Stimulated activated CD4-positive, alpha-beta T cell treated with anti-CD3 and anti-CD28 coated beads, TNF-alpha, amount 100 ng/mL, for 24 hours (primary cell): ENCODE measurements around the gene RERE.
"Not testable (repeated sequence)": the region's sequence is repeated elsewhere in the genome, so short reads cannot be mapped to it uniquely, and the experiment has no call there.

Experiments
- DNase-seq, 3 experiments: peaks; one replicate each; pipeline ENCODE4 v3.0.0-alpha.2; 2020; ENCODE audit warnings: low read depth in 3 of 3

Gene RERE

DNA sequence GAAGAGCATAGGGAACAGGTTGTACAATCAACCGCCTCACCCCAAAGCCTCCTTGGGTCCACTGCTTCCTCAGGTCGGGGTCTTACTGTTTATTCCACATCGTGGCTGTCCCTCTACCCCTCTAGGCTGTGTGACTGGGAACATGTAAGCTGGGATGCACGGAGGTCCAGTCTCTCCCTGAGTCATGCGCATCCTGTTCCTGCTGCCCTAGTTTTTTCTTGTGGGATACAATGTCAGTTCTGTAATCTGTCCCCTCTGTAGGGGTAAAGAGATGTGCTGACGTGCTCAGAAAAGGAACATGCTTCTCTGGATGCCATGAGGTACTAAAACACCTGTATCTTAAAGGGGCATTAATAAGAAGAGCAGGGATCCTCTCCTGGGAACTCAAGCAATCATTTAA, 433.4 kb downstream of the RERE start:
- no peak for DNase-seq

DNA sequence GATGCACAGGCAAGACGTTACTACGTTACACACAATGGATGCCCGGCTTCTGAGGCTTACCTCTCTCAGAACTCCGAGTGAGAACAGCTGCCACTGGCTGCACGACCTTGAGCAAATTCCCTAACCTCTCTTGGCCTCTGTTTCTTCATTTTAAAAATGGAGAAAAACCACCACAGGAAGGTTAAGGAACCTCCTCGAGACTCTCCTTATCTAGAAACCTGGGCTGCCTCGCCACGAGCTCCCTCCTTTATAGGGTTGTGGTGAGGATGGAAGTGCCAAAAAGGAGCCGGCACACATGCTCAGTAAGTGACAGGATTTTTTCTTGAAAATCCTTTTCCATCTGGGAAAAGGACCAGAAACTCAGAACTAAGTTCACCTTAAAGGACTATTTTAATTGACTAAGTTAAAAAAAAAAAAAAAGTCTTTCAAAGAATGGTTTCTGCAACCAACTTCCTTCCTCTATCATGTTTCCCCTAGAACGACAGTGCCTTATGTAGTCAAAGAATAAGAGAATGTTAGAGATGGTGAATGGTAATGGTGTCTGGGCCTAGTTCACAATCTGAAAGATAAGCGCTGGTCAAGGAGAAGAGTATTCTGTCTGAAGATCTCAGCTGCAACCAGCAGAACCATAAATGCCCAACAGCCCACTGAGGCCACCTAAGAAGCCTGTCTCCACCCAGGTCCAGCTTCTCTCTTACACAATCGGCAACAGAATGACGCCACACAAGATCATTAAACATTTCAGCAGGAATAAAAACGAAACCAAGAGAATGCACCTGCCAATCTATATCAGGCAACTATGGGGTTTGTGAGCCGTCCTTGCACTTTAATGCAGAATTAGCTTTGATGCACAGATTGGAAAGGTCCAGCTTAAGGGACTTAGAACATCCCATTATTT, 434.6 kb downstream of the RERE start:
- DNase-seq, result no peak

DNA sequence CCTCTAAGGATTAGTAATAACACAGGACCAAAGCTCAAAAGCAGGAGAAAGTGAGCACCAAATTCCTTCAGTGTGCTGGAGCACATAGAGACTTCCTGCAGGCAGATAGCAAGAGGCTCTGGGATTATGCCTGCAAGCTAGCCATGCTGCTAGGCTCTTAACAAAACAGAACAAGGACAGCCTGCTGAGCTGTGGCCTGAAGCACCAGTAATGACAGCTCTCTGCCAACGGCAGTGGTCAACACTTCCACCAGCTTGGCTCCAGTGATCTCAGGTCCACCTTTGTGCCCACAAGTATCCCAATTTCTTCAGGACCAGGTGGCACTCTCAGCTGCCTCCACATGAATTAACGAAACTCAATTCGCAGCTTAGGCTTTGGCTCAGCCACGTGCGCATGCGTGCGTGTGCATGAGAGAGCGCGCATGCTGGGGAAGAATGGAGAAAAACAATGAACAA, 435.4 kb downstream of the RERE start:
- no peak for DNase-seq

DNA sequence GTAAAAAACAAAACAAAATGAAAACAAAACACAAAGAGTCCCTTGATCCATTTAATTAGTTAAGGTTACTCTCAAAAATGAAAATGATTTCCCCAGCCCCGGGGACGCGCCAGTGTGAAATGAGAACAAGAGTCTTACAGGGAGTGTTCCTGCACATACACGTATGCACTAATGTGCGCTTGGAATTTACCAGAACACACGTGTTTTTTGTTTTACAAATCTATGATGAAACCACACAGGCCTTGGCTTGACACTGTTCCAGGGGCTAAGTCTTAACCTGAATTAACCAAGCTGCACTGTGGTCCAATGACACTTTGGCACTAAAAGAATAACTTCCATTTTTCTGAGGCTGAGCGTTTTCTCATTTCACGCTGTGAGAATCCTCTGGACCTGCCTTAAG, 435.8 kb downstream of the RERE start:
- no peak for DNase-seq

DNA sequence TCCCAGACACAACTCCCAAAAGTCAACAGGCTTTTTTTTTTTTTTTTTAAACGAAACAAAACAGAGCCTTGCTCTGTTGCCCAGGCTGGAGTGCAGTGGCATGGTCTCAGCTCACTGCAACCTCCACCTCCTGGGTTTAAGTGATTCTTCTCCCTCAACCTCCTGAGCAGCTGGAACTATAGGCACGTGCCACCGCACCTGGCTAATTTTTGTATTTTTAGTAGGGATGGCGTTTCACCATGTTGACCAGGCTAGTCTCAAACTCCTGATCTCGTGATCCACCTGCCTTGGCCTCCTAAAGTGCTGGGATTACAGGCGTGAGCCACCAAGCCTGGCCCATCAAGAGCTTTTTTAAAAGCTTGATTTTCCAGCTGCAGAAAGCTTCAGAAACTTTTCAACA, 437.1 kb downstream of the RERE start:
- not testable (repeated sequence) for DNase-seq

DNA sequence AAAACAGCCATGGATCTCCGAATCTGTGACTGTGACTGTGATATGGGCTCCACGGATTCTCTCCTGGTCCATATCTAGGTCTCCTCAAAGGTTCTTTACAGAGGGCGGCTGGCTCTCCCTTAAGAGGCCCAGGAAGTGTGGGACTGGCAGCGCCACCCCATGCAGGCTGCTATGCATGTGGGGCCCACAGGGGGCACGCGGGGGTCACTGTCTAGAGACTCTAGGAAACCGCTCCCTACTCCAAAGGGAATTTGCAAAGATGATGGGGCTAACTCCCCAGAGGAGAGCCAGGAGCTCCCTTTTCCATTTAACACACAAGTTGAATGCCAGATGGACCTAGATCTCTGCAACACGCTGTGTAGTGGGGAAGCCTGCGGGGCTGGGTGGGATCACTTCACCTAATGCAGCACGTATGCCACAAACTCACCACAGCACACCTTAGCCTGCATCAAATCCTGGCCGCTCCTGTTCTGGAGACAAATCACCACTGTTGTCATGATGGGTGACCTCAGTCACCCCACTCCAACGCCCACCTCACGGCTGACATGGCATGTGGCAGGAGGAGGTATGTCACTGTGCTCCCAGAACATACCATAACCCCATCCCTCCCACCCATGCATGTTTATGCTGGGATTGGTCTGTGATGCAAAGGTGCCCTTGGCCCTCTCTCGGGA, 437.8 kb downstream of the RERE start:
- no peak for DNase-seq

DNA sequence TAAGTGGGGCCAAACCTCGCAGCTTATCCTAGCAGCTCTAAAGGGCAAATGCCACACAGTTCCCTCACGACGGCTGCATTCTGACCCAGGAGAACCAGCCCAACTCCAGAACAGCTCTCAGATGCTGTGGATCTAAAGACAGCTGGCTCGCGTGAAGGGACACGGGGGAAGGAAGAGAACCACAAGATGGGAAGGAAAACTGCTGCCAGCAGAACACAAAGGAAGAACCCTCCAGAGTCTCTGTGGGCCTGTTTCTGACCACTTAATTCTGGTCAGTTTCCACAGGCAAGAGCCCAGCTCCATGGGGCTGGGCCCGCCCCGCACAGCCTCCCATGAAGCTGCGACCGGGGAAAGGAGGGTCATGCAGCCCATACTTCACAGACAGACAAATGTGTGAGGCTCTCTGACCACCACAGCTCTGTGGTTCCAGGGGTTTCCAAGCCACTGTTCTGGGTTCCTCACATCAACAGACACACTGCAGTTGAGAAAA, 438.4 kb downstream of the RERE start:
- DNase-seq, result no peak

DNA sequence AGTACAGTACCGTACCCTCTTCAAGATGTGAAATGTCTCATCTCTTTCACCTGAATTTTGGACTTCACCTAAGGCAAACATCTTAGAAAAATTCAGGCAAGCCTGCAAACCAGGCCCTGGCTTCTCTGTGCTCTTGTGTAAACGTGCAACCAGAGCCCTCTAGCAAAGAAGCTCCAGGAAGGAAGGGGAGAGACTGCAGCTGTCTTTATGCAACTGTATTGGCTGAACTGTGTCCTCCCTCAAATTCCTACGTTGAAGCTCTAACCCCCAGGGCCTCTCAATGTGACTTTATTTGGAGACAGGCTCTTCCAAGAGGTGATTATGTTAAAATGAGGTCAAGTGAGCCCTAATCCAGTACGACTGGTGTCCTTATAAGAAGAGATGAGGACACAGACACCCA, 439.3 kb downstream of the RERE start:
- DNase-seq, result no peak

DNA sequence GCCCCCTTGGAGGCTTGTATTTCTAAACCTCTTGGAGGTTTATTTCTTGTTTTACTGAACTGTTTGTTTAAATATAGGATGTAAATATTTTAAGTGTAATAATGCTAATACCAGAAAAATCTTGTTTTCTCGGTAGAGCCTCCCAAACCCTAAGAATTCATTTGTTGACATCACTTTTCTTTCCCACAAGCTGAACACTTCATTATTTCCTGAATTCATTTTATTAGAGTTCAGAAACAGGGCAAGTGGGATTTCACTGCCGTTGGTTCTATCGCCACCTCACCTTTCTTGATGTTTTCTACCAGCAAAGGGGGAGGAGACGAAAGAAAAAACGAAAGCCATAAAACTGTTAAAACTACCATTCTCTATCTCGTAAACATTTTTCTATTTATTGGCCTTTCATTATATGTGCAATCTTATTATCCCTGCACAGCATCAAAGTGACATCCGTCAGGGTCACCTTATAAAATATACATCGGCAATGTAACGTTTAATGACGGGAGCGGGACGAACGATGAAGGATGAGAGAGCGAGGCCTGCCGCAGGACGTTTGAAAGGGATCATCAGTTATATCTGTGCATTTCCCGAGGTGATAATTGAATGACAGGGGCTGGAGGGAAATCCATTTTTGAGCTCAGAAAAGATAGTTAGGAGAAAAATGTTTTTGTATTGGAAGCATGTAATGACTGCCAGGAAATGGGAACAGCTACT, 440.0 kb downstream of the RERE start:
- no peak for DNase-seq

DNA sequence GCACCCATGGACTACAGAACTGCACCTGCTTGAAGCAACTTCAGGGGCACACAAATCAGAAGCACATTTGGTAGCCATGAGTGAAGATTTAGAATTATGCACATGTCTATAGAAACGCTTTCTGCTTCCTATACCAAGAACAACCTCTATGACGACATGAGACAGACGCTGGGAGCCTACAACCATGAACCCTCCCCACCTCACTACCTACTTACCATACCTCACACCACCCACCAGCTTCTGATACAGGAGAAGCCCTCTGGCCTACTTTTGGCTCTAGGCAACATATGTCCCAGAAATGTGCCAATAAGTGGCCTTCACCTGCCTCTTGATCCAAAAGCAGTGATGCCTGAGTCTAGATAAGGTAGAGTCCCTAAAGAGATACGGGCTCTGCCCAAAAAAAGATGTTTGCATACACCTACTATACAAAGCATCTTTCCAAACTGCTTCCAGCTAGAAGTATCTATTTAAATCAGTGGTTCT, 441.0 kb downstream of the RERE start:
- DNase-seq, result no peak

DNA sequence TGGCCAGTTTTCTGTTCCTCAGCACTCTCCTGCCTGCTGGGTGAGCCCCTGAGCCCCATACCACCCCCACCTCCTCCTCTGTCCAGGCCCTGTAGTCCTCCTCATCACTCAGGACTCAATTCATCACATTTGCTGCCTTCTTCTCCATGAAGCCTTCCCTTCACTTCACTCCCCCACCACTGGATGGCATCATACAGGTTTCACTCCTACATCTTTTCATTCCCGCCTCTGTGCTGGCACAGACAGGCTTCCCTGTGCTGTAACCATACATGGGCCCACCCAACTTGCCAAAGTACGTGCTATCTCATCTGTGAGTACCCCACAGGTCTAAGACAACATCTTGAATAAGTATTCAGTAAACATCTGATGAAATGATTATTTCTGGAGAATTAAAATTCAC, 442.6 kb downstream of the RERE start:
- DNase-seq, result no peak

DNA sequence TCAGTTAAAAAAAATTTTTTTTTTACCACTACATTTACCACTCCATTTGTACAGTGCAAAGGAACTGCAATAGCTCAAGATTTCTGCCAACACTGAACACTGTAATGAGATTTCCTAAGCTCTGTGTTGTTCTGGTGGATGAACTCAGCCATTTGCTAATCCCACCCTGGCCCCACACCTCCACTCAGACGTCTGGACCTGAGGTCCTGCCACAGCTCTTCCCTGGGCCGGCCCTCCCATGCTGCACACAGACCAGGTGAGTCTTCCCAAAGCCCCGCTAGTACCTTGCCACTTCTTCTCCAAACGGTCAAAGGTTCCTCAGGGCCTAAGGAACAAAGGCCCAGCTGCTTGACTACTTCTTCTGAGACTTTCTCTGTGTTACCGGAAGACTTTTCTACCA, 443.1 kb downstream of the RERE start:
- no peak for DNase-seq

DNA sequence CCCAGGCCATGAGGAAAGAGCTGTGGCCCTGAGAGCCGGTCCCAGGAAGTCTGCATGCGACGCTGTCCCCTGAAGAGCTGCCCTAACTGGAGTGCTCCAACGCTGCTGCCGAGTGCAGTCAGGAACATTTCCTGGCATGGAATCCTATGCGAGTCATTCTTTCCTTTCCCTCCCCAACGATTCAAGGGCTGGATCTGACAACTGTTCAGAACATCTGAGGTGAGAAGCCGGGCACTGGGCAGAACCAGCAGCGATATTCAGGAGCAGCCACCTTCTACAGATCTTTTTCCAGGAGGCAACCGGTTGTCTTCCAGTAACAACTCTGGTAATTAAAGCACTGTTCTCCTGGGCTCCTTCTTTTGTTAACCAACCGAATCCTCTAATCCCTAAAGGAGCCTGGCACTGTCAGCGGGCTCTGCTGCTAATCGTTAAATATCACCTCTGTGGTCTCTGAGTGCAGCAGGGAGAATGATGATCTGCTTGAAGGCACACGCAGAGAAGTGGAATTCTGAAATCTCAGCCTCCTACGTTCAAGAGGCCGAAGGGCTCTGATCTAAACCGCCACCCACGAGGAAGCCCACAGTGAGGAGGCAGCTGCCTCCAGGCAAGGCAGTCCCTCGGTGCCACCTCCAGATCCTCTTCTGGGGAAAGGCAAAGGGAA, 443.7 kb downstream of the RERE start:
- no peak for DNase-seq

DNA sequence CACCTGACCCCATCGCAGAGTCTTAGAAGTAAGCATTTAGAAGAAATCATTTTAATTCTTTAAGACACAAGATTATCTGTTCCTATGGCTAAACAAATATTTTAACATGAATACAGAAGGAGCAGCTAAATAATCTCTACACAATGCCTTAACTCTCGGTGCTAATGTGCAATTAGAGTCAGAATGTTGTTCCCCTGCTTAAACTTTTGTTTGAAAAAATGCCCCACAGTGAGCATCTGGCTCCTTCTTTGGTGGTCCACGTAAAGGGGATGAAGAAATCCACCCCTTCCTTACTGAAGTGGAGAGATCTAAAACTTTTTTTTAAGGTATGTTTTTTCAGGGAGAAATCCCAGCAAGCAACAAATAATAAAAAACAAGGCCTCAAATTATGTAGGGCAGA, 444.3 kb downstream of the RERE start:
- no peak for DNase-seq

DNA sequence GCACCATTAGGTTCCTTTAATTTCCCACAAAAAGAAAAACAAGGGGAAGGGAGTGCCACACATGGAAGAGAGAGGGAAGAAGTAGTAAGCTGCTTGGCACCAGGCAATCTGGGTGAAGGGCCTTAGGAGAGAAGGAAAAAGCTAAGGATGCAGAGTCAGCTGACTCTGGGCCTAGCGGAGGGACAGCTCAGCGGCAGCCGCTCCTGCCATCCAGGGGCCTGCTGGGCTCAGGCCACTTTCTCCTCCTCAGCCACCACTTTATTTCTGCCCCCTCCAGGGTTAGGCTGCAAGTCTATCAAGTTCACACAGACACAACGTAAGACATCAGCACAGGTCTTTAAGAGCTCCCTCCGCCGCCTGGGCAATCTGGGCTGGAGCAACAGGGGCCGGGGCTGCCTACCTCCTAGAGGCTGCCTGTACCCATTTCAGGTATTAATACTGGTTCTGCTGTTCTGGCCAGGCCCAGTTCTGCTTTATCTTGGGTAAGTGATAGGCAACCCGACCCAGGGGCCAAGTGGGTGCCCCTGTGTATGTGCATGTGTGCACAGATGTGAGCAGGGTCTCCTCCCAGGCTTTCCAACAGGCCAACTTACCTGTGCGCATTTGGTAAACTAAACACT, 446.0 kb downstream of the RERE start:
- no peak for DNase-seq

DNA sequence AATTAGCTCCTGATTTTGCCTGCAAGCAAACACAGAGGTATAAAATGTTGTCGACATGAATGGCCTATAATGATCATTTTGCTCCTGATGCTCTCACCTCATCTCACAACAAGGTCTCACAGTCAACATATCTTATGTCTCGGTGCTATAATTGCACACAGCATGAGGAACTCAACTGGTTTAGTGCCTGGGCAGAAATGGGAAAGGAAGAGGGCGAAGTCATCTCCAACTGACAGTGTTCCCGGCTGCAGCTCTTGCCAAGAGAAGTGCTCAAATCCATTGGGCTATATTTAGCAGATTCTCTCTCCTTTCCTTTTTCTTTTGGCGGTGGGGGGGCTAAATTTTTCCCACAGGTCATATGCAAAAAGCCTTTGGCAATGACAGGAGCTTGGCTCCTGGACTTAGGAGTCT, 446.5 kb downstream of the RERE start:
- no peak for DNase-seq

DNA sequence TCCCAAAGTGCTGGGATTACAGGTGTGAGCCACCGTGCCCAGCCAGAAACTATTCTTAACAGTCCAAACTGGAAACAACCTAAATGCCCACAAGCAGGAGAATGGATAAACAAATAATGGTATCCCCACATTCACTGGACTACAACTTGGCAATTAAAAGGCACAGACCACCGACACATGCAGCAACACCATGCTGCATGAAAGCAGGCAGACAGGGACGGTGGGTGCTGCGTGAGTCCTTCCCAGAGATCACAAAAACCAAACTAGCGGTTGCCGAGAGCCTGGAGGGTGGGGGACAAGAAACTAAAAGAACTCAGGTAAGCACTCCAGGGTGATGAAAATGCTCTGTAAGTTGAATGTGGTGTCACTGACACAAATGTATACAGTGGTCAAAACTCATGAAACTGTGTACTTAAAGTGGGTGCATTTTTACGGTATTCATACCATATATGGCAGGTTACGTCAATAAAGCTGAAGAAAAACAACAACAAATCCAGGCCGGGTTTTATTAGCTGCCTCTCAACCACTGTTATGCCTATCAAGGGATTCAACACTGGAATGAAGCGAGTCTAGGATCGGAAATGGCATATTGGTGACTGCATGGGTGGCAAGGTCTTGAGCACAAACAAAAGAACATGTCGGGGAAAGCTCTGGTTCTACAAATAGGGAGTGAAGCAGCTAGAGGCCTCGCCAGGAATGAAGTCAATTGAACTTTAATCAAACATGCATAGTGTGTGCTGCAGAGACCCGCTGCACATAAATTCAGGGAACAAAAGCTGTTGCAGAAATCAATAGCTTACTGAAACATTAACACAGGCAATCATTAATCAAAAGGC, 447.2 kb downstream of the RERE start:
- DNase-seq, result no peak

DNA sequence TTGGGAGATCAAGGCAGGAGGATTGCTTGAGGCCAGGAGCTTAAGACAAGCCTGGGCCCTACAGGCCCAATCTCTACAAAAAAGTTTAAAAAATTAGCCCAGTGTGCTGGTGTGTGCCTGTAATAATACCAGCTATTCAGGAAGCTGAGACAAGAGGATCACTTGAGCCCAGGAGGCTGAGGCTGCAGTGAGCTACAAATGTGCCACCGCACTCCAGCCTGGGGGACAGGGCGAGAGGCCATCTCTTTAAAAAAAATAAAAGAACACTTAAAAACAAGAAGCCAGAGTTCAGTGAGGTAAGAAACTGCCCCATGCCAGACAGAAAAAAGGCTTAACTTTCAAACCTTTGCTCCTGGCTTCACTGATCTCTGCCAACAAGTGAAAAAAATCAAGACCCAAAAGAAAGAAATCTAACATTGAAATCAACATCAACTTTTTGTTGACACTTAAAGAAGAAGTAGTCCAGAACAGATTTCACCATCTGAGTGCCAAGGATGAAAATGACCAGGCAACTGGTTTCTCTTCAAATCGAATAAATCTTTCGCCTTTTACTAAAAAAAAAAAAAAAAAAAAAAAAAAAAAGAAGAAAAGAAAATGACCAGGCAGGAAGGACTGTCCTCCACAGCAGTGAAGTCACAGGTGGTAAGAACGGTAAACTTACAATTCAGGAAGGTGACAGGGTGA, 448.3 kb downstream of the RERE start:
- no peak for DNase-seq

DNA sequence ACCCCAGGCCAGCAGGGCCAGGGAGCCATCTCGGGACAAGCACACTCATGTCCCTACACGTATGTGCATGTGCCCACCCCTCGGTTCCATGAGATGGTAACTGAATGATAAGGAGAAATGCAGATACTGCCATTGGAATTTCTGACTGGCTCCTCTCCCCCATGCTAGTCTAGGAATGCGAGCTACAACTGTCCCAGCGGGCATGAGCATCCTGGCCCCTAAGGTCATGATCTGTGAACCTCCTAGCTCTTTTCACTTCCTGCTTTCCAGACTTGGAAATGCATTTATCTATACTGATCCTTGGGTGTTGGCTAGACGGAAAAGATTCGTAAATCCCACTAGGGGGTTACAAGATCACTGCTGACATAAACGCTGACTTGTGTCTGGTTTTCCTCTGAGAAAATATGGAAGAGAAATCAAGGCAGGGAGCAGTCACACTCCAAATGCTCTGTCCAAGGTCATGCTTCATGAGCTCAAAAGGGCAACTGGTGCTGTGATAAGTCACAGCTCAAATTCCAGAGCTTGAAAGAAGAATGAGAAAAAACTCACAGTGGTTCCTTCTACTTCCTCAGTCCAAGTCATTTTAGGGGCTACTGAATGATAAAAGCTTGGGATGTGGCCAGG, 449.8 kb downstream of the RERE start:
- no peak for DNase-seq
